ENCODE measurements around the gene PRR15. TPM values are rescaled to one million over a fixed set of nuclear protein-coding genes. Genes with fewer than 3 reads are reported as not detected.

Gene PRR15
- polyA plus RNA-seq, 1 donor from 2014 or later, result not detected

- Histone ChIP-seq H3K4me3 (ENCODE audit: low read length) (no peak overlapping the region), H3K27ac (ENCODE audit: low read length) (no peak overlapping the region), H3K4me2 (ENCODE audit: low read length) (no peak overlapping the region), H3K27me3 (ENCODE audit: insufficient read depth, low read depth, low read length) (no peaks in the 10 kb centered on the region), H4K20me1 (ENCODE audit: insufficient read depth) (no peaks in the 10 kb centered on the region), H2AFZ (ENCODE audit: low read depth, low read length) (no peak overlapping the region), H3K9ac (ENCODE audit: low read length) (no peak overlapping the region), H3K9me3 (ENCODE audit: low read length) (peaks cover 5% of the 10 kb centered on the region), H3K36me3 (ENCODE audit: insufficient read depth, low read length) (peaks cover 8% of the 10 kb centered on the region), H3K9me2 (ENCODE audit: insufficient read depth, low read length) (no peaks in the 10 kb centered on the region), H3F3A (ENCODE audit: insufficient read depth, low read length, poor library complexity, severe bottlenecking) (no peaks in the 10 kb centered on the region), H3K79me2 (replicated peaks; ENCODE audit: insufficient read depth, low read length) (no peaks in the 10 kb centered on the region)
- no peak for TF ChIP-seq MXI1 (conservative IDR thresholded peaks at IDR 0.05; ENCODE audit: poor library complexity, severe bottlenecking)
- TF ChIP-seq CTCF (IDR thresholded peaks at IDR 0.05; ENCODE audit: poor library complexity, severe bottlenecking), result no peak
- no peak for TF ChIP-seq EZH2 (IDR thresholded peaks at IDR 0.05; ENCODE audit: borderline replicate concordance, insufficient read depth, low read length, poor library complexity, severe bottlenecking)
These were observed 45.0 kb upstream of the PRR15 start for GRCh38 chr7:29518616-29519015.

GRCh38 chr7:29523728-29524127, 39.9 kb upstream of the PRR15 start:
- H2AFZ ChIP-seq (ENCODE audit: low read depth, low read length), result no peak overlapping the region
- no peaks in the 10 kb centered on the region for H3K9me2 ChIP-seq (ENCODE audit: insufficient read depth, low read length)
- peaks cover 5% of the 10 kb centered on the region for H3K9me3 ChIP-seq (ENCODE audit: low read length)
- no peak overlapping the region for H3K4me3 ChIP-seq (ENCODE audit: low read length)
- no peaks in the 10 kb centered on the region for H3K27me3 ChIP-seq (ENCODE audit: insufficient read depth, low read depth, low read length)
- no peak overlapping the region for H3K27ac ChIP-seq (ENCODE audit: low read length)
- no peaks in the 10 kb centered on the region for H4K20me1 ChIP-seq (ENCODE audit: insufficient read depth)
- H3F3A ChIP-seq (ENCODE audit: insufficient read depth, low read length, poor library complexity, severe bottlenecking), result no peaks in the 10 kb centered on the region
- no peak for TF ChIP-seq CTCF (IDR thresholded peaks at IDR 0.05; ENCODE audit: poor library complexity, severe bottlenecking)
- TF ChIP-seq REST (IDR thresholded peaks at IDR 0.05; ENCODE audit: borderline replicate concordance), result no peak
- no peak for TF ChIP-seq EP300 (conservative IDR thresholded peaks at IDR 0.05; ENCODE audit: poor library complexity, severe bottlenecking)
- no peak for TF ChIP-seq MXI1 (conservative IDR thresholded peaks at IDR 0.05; ENCODE audit: poor library complexity, severe bottlenecking)
- TF ChIP-seq POLR2AphosphoS5 (IDR thresholded peaks at IDR 0.05), result no peak
- TF ChIP-seq EZH2 (IDR thresholded peaks at IDR 0.05; ENCODE audit: borderline replicate concordance, insufficient read depth, low read length, poor library complexity, severe bottlenecking), result no peak
- TF ChIP-seq TAF1 (IDR thresholded peaks at IDR 0.05; ENCODE audit: low read depth), result no peak
- no peak overlapping the region for H3K4me2 ChIP-seq (ENCODE audit: low read length)
- no peaks in the 10 kb centered on the region for H3K36me3 ChIP-seq (ENCODE audit: insufficient read depth, low read length)
- H3K79me2 ChIP-seq (replicated peaks; ENCODE audit: insufficient read depth, low read length), result no peaks in the 10 kb centered on the region
- H3K9ac ChIP-seq (ENCODE audit: low read length), result no peak overlapping the region

All from neural cell (in vitro differentiated cells).